ENCODE measurements around the gene UGT2B7. TPM values are rescaled to one million over a fixed set of nuclear protein-coding genes. Genes with fewer than 3 reads are reported as not detected.

The UGT2B7 gene
- total and polyA plus RNA-seq, 2 experiments from 2014 or later, result not detected

- H3K27me3 Mint-ChIP-seq (ENCODE audit: insufficient read depth, low read depth, poor library complexity), result no peaks in the 10 kb centered on the region
- H2AFZ ChIP-seq, result no peak overlapping the region
- TF ChIP-seq NANOG (IDR thresholded peaks at IDR 0.05; ENCODE audit: borderline replicate concordance) (no peak), ZNF462 (CRISPR knock-in tag; IDR thresholded peaks at IDR 0.05) (no peak), ZNF331 (CRISPR knock-in tag; IDR thresholded peaks at IDR 0.05; ENCODE audit: low read depth) (no peak), CREB1 (CRISPR knock-in tag; IDR thresholded peaks at IDR 0.05; ENCODE audit: low read depth) (no peak), POLR2AphosphoS5 (IDR thresholded peaks at IDR 0.05; ENCODE audit: low read depth) (no peak), CTCF (conservative IDR thresholded peaks at IDR 0.05; ENCODE audit: low read depth in 2 of 2) (peak; percentile 21 to 56; a peak in 2 of 4 replicates)
- DNase-seq (ENCODE audit: low spot score) (peak; percentile 45), ATAC-seq (no peak)
- H3K36me3 ChIP-seq (ENCODE audit: insufficient read depth), result no peaks in the 10 kb centered on the region
- H3K4me1 Mint-ChIP-seq, result peaks cover 27% of the 10 kb centered on the region
- no peak overlapping the region for H3K4me2 ChIP-seq
- H3K4me3 Mint-ChIP-seq, result no peak overlapping the region
- no peaks in the 10 kb centered on the region for H3K79me2 ChIP-seq (replicated peaks; ENCODE audit: insufficient read depth)
- H4K20me1 ChIP-seq (replicated peaks; ENCODE audit: insufficient read depth), result no peaks in the 10 kb centered on the region
- H3K9me2 ChIP-seq (ENCODE audit: insufficient read depth), result no peaks in the 10 kb centered on the region
- H3K27me3 ChIP-seq (ENCODE audit: insufficient read depth), result no peaks in the 10 kb centered on the region
- peaks cover 21% of the 10 kb centered on the region for H3K4me1 ChIP-seq (ENCODE audit: insufficient read depth)
- H3K9me3 Mint-ChIP-seq, result peaks cover 9% of the 10 kb centered on the region; the same call in 1 of the 3 replicates
- H3K27ac ChIP-seq (ENCODE audit: low read depth), result no peak overlapping the region
- H3K27ac Mint-ChIP-seq, result no peak overlapping the region
- H3F3A ChIP-seq (replicated peaks; ENCODE audit: low read depth), result no peaks in the 10 kb centered on the region
- 0 out of 3 replicates have a peak, but pooled peaks cover 12% of the 10 kb centered on the region for H3K36me3 Mint-ChIP-seq (ENCODE audit: low read depth)
- no peak overlapping the region for H3K4me3 ChIP-seq
These were observed 35.5 kb upstream of the UGT2B7 start for GRCh38 chr4:69060651-69061308.

Measured in GM23338 (cell line).